HG02840 (cell line): ENCODE data around the gene SNRNP25.

Experiments
- ATAC-seq: cut with Tn5 transposase; IDR thresholded peaks from one replicate; pipeline ENCODE4 v1.9.1; 2021; ENCODE audit warnings: mild to moderate bottlenecking, moderate library complexity, moderate number of reproducible peaks; ENCODE audit not compliant: unreplicated experiment, low FRiP score

Gene SNRNP25

GRCh38 chr16:75580-76501 is 22.2 kb downstream of the SNRNP25 start:
- no peak for ATAC-seq

DNA sequence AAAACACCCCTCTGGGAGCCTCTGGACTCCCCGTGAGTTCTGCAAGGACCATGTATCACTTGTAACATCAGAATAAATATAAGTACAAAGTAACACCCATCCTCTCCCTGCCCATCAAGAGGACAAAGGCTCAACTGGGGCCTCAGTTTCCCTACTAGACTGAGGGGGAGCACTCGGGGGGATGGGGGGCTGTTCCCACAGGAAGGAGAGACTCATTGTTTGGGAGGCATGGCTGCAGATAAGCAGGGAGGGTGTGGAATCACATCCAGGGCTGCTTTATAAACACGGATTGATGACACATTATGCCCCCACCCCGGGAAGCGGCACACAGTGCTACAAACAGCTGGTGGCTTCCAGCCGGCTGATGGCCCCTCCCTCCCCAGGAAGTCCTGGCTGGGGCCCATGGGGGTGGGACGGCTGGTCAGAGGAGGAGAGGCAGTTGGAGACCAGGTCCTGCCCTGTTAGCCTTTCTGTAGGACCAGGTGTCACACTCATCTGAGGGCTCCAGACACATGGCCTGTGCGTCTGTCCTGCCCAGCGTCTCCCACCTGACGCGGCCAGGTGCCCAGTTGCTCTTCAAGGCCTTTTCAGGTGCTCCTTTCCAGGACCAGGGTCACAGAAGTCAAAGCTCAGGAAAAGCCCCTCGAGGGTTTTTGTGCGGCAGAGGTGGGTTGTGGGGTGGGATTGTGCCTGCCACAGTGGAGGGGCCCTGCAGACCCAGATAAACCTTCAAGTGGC is 23.1 kb downstream of the SNRNP25 start:
- ATAC-seq: no peak

GRCh38 chr16:77273-77806 is 23.7 kb downstream of the SNRNP25 start:
- ATAC-seq: peak; percentile 23

GRCh38 chr16:77807-78443 is 24.3 kb downstream of the SNRNP25 start, which contains the start of gene MPG:
Gene MPG, plus strand, starts transcription at chr16:78225. Its CDS starts 85 bp downstream, at chr16:78310.
- ATAC-seq: peak; percentile 69

- ATAC-seq: no peak
These were observed 25.0 kb downstream of the SNRNP25 start for GRCh38 chr16:78444-79150.

- no peak for ATAC-seq
These were observed 25.8 kb downstream of the SNRNP25 start for GRCh38 chr16:79151-80054.

- no peak for ATAC-seq
These were observed 29.5 kb downstream of the SNRNP25 start for GRCh38 chr16:83060-83603.

DNA sequence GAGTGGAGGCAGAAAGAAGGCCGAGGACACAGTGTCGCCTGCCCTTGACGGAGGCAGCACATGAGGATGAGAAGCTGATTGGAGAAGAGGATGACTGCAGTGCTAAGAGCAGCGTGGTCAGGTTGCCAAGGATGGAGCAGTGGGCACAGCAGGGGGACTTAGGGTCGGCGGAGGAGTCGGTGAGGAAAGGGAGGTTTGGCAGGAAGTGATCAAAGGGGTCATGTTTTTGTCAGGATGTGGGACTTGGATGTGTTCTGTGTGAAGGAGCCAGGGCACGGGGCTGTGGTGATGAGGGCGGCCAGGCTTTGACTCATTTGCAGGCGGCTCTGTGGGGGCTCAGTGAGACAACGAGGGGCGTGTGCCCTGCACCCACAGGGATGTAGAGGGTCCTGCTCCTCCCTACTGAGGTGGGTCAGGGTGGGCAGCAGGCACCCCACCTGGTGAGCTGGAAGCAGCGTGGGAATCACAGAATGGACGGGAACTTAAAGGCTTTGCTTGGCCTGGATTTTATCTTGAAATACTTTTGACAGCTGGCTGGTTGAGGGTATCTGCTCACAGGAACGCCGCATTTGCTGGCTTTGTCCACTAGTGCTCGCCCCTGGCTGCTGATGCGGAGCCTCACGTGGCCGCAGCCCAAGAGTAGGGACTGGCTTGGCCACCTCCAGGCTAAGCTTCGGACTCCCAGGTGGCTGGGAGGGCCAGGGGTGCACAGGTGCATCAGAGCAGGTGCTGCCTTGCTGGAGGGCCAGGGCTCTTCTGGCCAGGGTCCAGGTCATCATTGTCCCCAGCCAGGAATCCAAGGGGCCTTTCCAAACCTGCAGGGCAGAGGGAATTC is 30.4 kb downstream of the SNRNP25 start:
- no peak for ATAC-seq

DNA sequence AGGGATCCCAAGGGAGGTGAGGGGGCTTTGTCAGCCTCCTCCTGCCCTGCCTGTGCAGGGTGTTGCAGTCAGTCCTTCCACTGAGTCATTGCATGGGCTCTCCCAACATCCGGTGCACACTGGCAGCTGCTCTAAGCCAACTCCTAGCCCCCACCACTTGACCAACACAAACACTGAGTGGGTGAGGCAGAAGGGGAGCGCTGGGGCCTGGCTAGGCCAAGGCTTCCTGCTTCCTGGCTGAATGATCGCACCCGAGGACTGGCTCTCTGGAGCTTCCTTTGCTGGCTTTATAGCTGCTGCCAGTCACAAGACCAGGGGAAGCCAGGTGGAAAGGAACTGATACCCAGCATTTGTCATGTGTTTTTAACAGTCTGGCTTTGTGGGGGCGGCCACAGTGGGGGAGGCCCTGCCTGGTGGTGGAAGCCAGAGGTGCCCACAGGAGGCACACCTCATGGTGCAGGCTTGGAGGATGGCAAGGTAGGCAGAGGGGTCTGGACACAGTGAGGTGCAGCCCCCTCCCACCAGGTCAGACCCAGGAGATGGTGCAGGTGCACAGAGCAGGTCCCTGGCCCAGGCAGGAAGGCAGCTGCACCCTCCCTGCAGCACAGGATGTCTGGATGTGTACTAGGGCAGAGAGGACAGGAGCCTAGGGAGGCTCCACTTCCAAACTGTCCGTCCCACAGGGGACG is 31.2 kb downstream of the SNRNP25 start:
- ATAC-seq: no peak

DNA sequence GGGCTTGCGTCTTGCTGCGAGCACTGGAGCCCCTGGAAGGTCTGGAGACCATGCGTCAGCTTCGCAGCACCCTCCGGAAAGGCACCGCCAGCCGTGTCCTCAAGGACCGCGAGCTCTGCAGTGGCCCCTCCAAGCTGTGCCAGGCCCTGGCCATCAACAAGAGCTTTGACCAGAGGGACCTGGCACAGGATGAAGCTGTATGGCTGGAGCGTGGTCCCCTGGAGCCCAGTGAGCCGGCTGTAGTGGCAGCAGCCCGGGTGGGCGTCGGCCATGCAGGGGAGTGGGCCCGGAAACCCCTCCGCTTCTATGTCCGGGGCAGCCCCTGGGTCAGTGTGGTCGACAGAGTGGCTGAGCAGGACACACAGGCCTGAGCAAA is 31.8 kb downstream of the SNRNP25 start:
- no peak for ATAC-seq

GRCh38 chr16:85865-86264 is 32.2 kb downstream of the SNRNP25 start:
- ATAC-seq: no peak

DNA sequence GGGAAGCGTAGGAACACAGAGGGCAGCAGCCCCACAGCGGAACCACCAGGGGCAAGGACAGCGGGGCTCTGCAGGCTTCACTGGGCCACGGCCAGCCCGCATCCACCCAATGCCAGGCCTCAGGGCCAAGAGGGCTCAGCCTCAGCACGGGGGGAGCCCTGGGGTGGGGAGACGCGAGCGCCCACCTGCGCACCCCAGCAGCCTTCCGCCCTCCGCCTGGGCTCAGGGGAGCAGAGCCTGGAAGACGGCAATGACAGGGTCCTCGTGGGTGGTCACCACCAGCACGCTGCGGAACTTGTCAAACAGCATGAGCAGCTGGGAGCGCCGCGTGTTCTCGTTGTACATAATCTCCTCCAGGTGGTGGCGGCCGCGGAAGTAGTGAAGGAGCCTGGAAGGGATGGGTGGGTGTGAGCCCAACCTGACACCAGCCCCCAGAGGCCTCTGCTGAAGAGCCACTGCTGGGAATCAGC is 32.9 kb downstream of the SNRNP25 start:
- ATAC-seq: no peak

DNA sequence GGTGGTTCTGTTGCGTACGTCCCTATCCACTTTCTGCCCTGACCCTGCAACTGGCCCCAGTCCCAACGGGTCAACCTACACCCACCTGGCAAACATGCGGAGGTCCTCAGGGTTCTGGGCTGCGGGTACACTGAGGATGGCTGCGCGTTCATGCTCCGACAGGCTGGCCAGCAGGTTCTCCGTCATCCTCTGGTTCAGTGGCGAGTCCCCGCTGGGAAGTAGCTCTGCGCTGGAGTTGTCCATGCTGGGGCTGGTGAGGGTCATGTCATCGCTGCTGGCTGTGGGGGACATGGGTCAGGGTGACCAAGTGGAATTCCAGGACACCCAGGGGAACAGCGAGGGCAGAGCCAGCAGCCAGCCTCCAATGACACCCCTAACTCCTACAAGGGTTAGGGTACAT is 35.0 kb downstream of the SNRNP25 start:
- no peak for ATAC-seq

DNA sequence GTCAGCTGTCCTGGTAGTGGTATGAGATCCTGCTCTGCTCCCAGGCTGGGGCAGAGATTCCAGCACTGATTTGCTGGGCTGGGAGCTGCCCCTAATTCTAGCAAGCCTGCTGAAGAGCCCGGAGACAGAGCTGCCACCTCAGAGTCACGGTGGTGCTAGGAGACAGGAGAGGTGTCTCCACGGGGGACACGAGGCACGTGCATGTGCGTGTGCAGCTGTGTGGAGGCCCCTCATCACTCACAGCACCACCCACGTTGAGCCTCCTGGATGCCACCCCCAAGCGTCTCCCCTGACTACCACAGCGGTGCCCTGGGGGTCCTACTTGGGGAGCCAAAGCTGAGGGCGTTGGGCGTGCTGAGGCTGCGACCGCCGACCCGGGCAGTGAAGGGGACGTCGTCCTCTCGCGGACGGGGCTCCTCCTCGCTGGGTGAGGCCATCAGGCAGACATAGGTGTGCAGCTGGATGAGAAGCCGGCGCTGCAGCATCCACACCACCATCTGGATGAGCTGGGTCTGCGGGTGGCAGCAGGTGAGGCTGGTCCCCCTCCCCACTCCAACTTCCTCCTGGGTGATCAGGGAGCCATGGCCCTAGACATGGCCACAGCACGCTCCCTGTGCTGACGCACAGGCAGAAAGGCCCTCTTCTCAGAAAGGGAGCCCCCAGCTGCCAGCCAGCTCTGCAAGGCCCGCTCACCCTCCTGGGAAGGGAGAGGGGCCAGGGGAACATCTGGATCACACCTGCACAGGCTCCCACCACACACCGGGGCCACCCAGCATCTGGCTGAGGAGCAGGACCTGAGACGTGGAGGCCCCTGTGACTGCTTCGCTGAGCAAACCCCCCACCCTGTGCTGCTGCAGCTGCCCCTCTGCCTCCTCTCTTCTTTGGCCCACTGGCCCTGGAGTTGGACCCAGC is 36.0 kb downstream of the SNRNP25 start:
- ATAC-seq: no peak

DNA sequence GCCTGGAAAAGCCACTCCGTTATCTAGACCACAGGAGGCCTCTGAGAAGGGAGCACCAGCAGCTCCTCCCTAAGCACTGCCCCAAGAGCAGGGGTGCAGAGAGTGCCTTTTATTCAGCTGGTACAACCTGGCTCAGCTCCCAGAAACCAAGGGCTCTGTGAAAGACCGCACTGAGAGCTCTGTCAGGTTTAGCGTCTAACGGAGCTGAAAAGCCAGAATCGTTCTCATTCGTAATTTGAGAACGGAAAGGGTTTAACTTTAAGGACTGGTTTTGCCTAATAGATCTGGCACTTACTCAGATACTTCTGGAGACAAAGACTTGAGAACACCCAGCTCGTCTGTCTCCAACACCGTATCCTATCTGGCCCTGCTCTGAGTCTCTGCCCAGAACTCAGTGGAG is 37.9 kb downstream of the SNRNP25 start:
- no peak for ATAC-seq
